Measurements from ENCODE around the gene FPR3. TPM values are rescaled to one million over a fixed set of nuclear protein-coding genes. Genes with fewer than 3 reads are reported as not detected.
"Not testable (repeated sequence)": the region's sequence is repeated elsewhere in the genome, so short reads cannot be mapped to it uniquely, and the experiment has no call there.

The FPR3 gene
- total RNA-seq, 1 donor from 2014 or later = not detected

GRCh38 chr19:51806571-51806970 lies 11.6 kb downstream of the FPR3 start:
- DNase-seq (ENCODE audit: extremely low read depth, low read depth, low spot score) = not testable (repeated sequence)

DNA sequence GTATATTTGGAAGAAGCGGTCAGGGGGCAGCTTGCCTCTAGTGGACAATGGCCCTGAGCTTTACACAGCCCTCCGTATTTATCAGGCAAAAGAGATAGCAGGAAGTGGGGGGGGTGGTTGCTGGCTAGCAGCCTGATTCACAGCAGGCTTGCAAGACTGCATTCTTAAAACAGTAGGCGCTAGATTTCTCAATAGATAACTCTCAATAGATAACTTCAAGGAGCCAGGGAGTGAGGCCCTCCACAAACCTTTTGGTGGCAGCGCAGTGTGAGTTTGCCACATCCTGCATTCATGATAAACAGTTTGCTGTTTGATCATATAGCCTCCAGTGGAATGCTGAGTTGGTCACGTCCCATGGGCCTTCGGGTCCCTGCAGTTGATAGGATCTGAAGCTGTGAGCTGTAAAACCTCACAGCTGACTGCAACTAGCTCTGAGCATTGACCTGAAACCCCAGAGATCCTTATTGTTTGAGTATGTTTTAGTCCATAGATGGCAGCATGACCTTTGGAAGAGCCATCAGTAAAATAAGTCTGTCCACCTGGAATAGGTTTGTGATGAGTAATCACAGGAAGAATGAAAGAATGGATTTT lies 12.2 kb downstream of the FPR3 start:
- DNase-seq (ENCODE audit: extremely low read depth, low read depth, low spot score) = no peak

- no peak for DNase-seq (ENCODE audit: extremely low read depth, low read depth, low spot score)
These were observed 13.0 kb downstream of the FPR3 start for GRCh38 chr19:51807925-51808324.

DNA sequence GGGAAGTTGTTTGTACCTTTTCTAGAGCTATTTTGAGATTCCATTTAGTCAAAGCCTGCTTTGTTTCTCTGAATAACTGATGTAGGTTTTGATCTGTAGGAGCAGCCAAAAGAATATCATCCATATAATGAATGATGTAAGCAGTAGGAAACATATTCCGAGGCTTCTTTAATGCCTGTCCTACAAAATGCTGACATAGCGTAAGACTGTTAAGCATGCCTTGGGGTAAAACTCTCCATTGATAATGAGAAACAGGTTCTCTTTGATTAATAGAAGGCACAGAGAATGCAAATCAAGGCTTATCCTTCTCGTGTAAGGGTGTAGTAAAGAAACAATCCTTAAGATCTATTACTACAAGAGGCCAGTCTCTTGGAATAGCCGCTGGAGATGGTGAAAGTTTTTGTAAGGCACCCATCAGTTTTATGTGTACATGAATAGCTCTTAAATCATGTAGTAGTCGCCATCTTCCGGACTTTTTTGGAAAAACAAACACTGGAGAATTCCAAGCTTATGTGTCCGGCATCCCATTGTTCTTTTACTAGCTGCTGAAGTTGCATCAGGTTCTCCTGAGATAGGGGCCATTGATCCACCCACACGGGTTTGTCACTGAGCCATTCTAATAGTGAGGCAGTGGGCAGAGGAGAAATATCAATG lies 13.5 kb downstream of the FPR3 start:
- peak; percentile 18 for DNase-seq (ENCODE audit: extremely low read depth, low read depth, low spot score)

- no peak for DNase-seq (ENCODE audit: extremely low read depth, low read depth, low spot score)
These were observed 14.8 kb downstream of the FPR3 start for GRCh38 chr19:51809787-51810186.

DNA sequence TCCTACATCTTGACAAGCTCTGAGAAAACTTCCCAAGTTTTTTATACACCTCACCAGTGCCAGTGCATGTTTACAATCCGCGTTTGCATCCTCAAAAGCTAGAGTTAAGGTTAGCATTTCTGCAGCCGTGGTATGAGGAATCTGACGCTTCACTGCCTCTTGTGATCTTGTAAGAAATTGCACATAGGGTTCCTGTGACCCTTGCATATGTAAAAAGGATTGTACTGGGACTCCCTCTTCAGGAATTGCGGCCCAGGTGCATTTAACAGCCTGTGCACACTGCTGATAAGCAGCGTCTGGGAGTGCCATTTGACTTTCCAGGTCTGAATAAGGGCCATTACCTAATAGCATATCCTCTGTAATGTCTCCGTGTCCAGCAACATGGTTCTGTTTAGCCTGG lies 15.3 kb downstream of the FPR3 start:
- DNase-seq (ENCODE audit: extremely low read depth, low read depth, low spot score) = no peak

DNA sequence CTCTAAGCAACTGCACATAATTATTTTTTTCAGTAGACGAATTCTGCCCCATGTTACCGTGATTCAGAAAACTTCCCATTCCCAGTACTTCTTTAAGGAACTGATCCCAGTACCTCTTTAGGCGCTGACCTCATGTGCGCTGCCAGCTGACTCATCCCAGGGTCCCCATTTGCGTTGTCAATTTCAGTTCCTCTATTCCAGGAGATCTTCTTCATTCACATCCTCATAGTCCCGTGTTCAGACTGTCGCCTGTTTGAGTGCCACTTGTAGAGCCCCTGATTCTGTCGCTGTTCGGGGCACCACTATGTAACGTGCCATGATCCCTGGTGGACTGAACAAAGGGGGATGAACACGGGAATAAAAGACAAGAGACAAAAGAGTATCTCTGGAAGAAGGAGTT lies 16.4 kb downstream of the FPR3 start:
- DNase-seq (ENCODE audit: extremely low read depth, low read depth, low spot score) = no peak

DNA sequence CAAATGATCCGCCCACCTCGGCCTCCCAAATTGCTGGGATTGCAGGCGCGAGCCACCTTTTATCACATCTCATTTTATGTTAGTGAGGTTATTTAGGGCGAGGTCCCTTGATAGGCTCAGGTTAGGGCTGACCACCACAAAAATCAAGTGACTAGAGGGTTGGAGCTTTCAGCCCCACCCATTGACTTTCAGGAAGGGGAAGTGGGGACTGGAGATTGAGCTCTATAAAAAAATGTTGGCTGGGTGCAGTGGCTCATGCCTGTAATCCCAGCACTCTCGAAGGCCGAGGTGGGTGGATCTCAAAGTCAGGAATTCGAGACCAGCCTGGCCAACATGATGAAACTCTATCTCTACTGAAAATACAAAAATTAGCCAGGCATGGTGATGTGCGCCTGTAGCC lies 20.1 kb downstream of the FPR3 start:
- no peak for DNase-seq (ENCODE audit: extremely low read depth, low read depth, low spot score)

- no peak for DNase-seq (ENCODE audit: extremely low read depth, low read depth, low spot score)
These were observed 21.8 kb downstream of the FPR3 start for GRCh38 chr19:51816711-51817110.

DNA sequence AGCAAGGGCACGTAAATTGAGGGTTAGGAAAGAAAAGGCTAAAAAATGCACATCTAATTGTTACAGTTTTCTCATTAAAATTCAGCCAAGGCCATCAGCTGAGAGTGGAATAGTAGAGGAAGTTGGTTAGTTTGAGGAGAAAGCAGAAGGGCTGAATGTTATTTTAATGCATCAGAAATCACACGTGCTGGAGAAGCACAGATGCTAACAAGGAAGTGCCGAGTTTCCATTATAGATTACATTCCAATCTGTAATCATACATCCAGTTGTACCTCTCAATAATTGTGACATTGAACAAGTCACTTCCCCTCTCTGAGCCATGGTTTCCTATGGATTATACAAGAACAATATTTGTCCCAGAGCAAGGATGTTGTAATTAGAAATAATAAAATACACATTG lies 25.1 kb downstream of the FPR3 start:
- DNase-seq (ENCODE audit: extremely low read depth, low read depth, low spot score) = no peak

DNA sequence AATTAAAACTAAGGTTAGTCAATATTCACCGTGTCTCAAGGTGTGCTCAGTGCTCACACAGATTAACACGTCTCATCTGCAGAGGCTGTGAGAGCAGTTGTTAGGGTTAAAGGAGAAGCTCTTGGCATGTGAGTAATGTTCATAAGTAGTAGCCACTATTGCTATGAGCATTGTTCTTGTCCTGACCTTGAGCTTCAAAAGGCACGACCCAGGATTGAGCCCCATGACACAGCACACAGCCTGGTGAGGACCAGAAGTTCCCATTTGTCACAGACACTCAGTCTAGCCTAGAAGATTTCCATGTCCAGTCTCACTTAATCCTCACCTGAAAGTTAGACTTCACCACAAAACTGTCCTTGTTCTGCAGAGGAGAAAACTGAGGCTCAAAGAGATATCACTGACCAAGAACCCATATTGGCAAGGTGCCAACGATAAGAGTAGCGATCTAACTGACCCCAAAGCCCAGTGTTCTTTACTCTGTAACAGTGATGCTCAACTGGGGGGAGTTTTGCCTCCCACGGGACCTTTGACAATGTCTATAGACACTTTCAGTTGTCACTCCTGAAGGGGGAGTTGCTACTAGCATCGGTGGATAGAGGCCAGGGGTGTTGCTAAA lies 26.0 kb downstream of the FPR3 start:
- DNase-seq (ENCODE audit: extremely low read depth, low read depth, low spot score) = no peak

GRCh38 chr19:51821456-51821855 lies 26.5 kb downstream of the FPR3 start:
- DNase-seq (ENCODE audit: extremely low read depth, low read depth, low spot score) = no peak

- no peak for DNase-seq (ENCODE audit: extremely low read depth, low read depth, low spot score)
These were observed 27.0 kb downstream of the FPR3 start for GRCh38 chr19:51821921-51822320.

GRCh38 chr19:51822325-51822724 lies 27.4 kb downstream of the FPR3 start:
- no peak for DNase-seq (ENCODE audit: extremely low read depth, low read depth, low spot score)

DNA sequence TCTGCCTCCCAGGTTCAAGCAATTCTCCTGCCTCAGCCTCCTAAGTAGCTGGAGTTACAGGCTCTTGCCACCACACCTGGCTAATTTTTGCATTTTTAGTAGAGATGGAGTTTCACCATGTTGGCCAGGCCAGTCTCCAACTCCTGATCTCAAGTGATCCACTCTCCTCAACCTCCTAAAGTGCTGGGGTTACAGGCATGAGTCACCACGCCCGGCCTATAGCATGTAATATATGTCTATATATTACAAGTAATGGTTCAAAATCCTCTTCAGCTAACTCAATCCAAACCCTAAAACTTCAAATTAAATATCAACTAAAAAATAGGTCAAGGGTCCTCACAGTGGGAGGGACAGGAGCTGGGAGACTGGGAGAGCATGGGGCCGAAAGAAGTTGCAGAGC lies 28.0 kb downstream of the FPR3 start:
- DNase-seq (ENCODE audit: extremely low read depth, low read depth, low spot score) = no peak

DNA sequence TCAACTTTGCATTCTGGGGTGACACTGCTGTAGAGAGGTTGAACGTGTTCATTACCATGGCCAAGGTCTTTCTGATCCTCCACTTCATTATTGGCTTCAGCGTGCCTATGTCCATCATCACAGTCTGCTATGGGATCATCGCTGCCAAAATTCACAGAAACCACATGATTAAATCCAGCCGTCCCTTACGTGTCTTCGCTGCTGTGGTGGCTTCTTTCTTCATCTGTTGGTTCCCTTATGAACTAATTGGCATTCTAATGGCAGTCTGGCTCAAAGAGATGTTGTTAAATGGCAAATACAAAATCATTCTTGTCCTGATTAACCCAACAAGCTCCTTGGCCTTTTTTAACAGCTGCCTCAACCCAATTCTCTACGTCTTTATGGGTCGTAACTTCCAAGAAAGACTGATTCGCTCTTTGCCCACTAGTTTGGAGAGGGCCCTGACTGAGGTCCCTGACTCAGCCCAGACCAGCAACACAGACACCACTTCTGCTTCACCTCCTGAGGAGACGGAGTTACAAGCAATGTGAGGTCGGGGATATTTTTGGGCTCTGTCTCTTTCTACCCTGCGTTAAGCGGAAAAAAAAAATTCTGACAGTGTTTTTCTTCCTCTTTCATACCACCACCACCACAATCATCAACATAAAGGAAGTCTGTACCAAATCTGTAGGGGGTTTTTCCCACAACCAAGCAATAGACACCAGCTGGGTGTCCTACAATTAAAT lies 29.5 kb downstream of the FPR3 start:
- DNase-seq (ENCODE audit: extremely low read depth, low read depth, low spot score) = no peak

DNA sequence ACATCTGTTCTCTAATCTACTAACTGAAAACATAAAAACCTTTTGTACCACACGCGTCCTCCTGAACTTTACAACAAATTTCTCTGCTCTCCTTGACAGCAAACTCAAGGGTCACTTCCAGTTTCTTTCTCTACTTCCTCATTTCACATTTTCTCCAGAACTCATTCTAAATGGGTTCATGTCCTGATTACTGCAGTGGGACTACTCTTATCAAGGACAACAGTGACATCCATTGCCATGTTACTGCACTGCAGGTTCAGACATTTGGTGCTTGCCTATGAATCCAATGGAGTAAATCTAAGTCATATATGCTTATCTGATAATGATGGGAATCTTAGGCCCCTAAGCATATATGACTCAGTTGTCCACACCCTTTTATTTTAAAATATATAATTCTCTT lies 35.3 kb downstream of the FPR3 start:
- DNase-seq (ENCODE audit: extremely low read depth, low read depth, low spot score) = no peak

DNA sequence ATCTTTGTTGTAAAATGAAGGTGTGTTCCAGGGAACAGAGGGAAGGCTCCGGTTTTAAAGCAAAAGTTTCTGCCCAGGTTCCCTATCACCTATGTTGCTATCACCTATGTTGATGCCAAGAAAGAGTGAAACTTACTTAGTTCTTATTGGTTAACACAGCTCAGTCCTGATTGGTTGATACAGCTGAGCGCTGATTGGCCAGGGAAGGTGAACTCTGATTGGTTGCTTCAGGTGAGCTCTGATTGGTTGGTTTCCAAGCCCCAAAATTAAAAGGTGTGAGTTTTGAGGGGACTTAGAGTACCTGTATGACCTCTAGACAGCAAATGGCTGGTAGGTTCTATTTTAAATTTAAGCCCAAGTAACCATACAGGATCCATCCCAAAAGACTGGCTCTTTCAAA lies 42.2 kb downstream of the FPR3 start:
- no peak for DNase-seq (ENCODE audit: extremely low read depth, low read depth, low spot score)

- no peak for DNase-seq (ENCODE audit: extremely low read depth, low read depth, low spot score)
These were observed 67.1 kb downstream of the FPR3 start for GRCh38 chr19:51861870-51862622.

DNA sequence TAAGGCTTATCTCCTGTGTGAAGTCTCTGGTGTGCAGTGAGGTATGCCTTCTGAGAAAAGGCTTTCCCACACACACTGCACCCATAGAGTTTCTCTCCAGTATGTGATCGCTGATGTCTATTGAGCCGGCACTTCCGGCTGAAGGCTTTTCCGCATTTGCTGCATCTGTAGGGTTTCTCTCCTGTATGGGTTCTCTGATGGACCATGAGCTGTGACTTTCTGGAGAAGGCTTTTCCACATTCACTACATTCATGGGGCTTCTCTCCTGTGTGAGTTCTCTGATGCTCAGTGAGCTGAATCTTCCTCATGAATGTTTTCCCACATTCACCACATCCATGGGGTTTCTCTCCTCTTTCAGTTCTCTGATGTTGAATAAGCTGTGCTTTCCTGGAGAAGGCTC lies 78.1 kb downstream of the FPR3 start:
- no peak for DNase-seq (ENCODE audit: extremely low read depth, low read depth, low spot score)

Measured in glomerular endothelial cell (primary cell).